Measurements from ENCODE around the gene IKZF4. TPM values are rescaled to one million over a fixed set of nuclear protein-coding genes. Genes with fewer than 3 reads are reported as not detected.

IKZF4 gene
- total RNA-seq, 1 experiment from 2014 or later = 8.8 TPM

DNA sequence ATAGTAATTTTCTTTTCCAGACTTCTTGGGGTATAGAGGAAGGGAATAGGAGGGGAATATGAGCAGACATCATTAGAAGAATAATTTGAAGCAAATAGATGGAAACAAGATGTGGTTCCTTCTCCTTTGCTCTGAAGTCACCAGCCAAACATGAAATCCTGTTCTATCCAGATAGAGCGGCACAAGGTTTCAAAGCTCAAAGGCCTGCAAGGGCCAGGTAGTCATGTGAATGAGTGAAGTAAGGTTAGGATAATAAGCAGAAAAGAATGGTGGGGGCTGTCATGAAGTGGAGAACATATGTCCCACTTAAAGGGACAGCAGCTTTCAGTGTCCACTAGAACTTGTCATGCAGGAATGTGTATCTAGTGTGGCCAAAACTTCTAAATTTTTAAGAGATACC, 2.5 kb upstream of the IKZF4 start:
- Histone ChIP-seq H3K4me3 (ENCODE audit: low read depth, low read length, poor library complexity, severe bottlenecking) (no peak overlapping the region), H3K36me3 (ENCODE audit: insufficient read depth, low read length, poor library complexity, severe bottlenecking) (no peaks in the 10 kb centered on the region), H3K4me1 (ENCODE audit: insufficient read depth, low read length, poor library complexity, severe bottlenecking) (no peaks in the 10 kb centered on the region), H3K27ac (ENCODE audit: low read depth, low read length, poor library complexity, severe bottlenecking) (no peak overlapping the region), H3K9me3 (ENCODE audit: low read depth, low read length, poor library complexity, severe bottlenecking) (no peaks in the 10 kb centered on the region), H3K27me3 (replicated peaks; ENCODE audit: insufficient read depth, low read depth, low read length, poor library complexity) (no peaks in the 10 kb centered on the region)
- no peak for DNase-seq (ENCODE audit: low spot score)
- no TSS peak for BruUV-seq (replicated peaks)
- intact Hi-C loops (cut with micrococcal nuclease; ENCODE audit: unreplicated experiment) = no loop called here
- ChIA-PET CTCF (no interaction called here), POLR2A (ENCODE audit: low non-redundant PET) (no interaction called here)
- TF ChIP-seq, protein P1, sequence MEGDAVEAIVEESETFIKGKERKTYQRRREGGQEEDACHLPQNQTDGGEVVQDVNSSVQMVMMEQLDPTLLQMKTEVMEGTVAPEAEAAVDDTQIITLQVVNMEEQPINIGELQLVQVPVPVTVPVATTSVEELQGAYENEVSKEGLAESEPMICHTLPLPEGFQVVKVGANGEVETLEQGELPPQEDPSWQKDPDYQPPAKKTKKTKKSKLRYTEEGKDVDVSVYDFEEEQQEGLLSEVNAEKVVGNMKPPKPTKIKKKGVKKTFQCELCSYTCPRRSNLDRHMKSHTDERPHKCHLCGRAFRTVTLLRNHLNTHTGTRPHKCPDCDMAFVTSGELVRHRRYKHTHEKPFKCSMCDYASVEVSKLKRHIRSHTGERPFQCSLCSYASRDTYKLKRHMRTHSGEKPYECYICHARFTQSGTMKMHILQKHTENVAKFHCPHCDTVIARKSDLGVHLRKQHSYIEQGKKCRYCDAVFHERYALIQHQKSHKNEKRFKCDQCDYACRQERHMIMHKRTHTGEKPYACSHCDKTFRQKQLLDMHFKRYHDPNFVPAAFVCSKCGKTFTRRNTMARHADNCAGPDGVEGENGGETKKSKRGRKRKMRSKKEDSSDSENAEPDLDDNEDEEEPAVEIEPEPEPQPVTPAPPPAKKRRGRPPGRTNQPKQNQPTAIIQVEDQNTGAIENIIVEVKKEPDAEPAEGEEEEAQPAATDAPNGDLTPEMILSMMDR (conservative IDR thresholded peaks at IDR 0.05; ENCODE audit: low read depth, low read length) = no peak
- TF ChIP-seq EZH2 (IDR thresholded peaks at IDR 0.05; ENCODE audit: borderline replicate concordance, low read depth, low read length, poor library complexity, severe bottlenecking) = no peak

GRCh38 chr12:56021889-56022497, 1.1 kb downstream of the IKZF4 start:
- Histone ChIP-seq H3K27ac (ENCODE audit: low read depth, low read length, poor library complexity, severe bottlenecking) (no peak overlapping the region), H3K4me1 (ENCODE audit: insufficient read depth, low read length, poor library complexity, severe bottlenecking) (no peaks in the 10 kb centered on the region), H3K27me3 (replicated peaks; ENCODE audit: insufficient read depth, low read depth, low read length, poor library complexity) (no peaks in the 10 kb centered on the region), H3K4me3 (ENCODE audit: low read depth, low read length, poor library complexity, severe bottlenecking) (no peak overlapping the region), H3K36me3 (ENCODE audit: insufficient read depth, low read length, poor library complexity, severe bottlenecking) (no peaks in the 10 kb centered on the region), H3K9me3 (ENCODE audit: low read depth, low read length, poor library complexity, severe bottlenecking) (no peaks in the 10 kb centered on the region)
- no TSS peak for BruUV-seq (replicated peaks)
- ChIA-PET POLR2A (ENCODE audit: low non-redundant PET) (no interaction called here), CTCF (no interaction called here)
- no peak for DNase-seq (ENCODE audit: low spot score)
- intact Hi-C loops (cut with micrococcal nuclease; ENCODE audit: unreplicated experiment) = no loop called here
- TF ChIP-seq, protein P1 (conservative IDR thresholded peaks at IDR 0.05; ENCODE audit: low read depth, low read length) = no peak
- no peak for TF ChIP-seq EZH2 (IDR thresholded peaks at IDR 0.05; ENCODE audit: borderline replicate concordance, low read depth, low read length, poor library complexity, severe bottlenecking)

GRCh38 chr12:56028511-56029165, 7.8 kb downstream of the IKZF4 start:
- intact Hi-C loops (cut with micrococcal nuclease; ENCODE audit: unreplicated experiment) = loop anchor here (2.0 kb wide), 1 partner anchor 32 kb away; the partner anchor contains the start of gene SUOX
- CTCF ChIA-PET = interaction anchor here (0.6 to 2.2 kb wide), 3 partner anchors 9 to 290 kb away, joined by 4 to 14 read pairs (median 11); no protein-coding TSS in a partner anchor
- Histone ChIP-seq H3K27me3 (replicated peaks; ENCODE audit: insufficient read depth, low read depth, low read length, poor library complexity) (no peaks in the 10 kb centered on the region), H3K4me3 (ENCODE audit: low read depth, low read length, poor library complexity, severe bottlenecking) (no peak overlapping the region), H3K27ac (ENCODE audit: low read depth, low read length, poor library complexity, severe bottlenecking) (no peak overlapping the region), H3K9me3 (ENCODE audit: low read depth, low read length, poor library complexity, severe bottlenecking) (no peaks in the 10 kb centered on the region), H3K4me1 (ENCODE audit: insufficient read depth, low read length, poor library complexity, severe bottlenecking) (no peaks in the 10 kb centered on the region), H3K36me3 (ENCODE audit: insufficient read depth, low read length, poor library complexity, severe bottlenecking) (no peaks in the 10 kb centered on the region)
- POLR2A ChIA-PET (ENCODE audit: low non-redundant PET) = no interaction called here
- TF ChIP-seq, protein P1 (conservative IDR thresholded peaks at IDR 0.05; ENCODE audit: low read depth, low read length) = no peak
- TF ChIP-seq EZH2 (IDR thresholded peaks at IDR 0.05; ENCODE audit: borderline replicate concordance, low read depth, low read length, poor library complexity, severe bottlenecking) = no peak
- no peak for DNase-seq (ENCODE audit: low spot score)
- no TSS peak for BruUV-seq (replicated peaks)

Data from A673 (cell line).